Smooth muscle cell (in vitro differentiated cells): ENCODE results near the gene TMEM51. TPM values are rescaled to one million over a fixed set of nuclear protein-coding genes. Genes with fewer than 3 reads are reported as not detected.

Experiments used
- DNase-seq: peaks from one replicate; lab custom pipeline; 2025; ENCODE audit not compliant: unreplicated experiment; lab: John Stamatoyannopoulos, UW
- H2AFZ ChIP-seq: fragments of 200-600 bp; sonication (generic); 2 replicates; pipeline ENCODE4 v1.6.0; 2016; ENCODE audit warnings: antibody characterized with exemption, low read depth, mild to moderate bottlenecking
- H3F3A ChIP-seq: fragments of 200-600 bp; sonication (generic); 2 replicates; pipeline ENCODE4 v1.6.0; 2017; ENCODE audit warnings: antibody characterized with exemption, low read depth
- H3K27ac ChIP-seq: fragments of 200-600 bp; sonication (generic); 2 replicates; pipeline ENCODE4 v1.5.1; 2016; ENCODE audit warnings: low read depth, mild to moderate bottlenecking
- H3K27me3 ChIP-seq: fragments of 200-600 bp; sonication (generic); 2 replicates; pipeline ENCODE4 v1.6.1; 2016; ENCODE audit warnings: low read depth, mild to moderate bottlenecking
- H3K36me3 ChIP-seq: fragments of 200-600 bp; sonication (generic); 2 replicates; pipeline ENCODE4 v1.5.1; 2016; ENCODE audit warnings: low read depth
- H3K4me1 ChIP-seq: fragments of 200-600 bp; sonication (generic); 2 replicates; pipeline ENCODE4 v1.5.1; 2016; ENCODE audit warnings: low read depth
- H3K4me2 ChIP-seq: fragments of 200-600 bp; sonication (generic); 2 replicates; pipeline ENCODE4 v1.6.0; 2016; ENCODE audit warnings: mild to moderate bottlenecking
- H3K4me3 ChIP-seq: fragments of 200-600 bp; sonication (generic); 2 replicates; pipeline ENCODE4 v1.5.1; 2016; ENCODE audit warnings: mild to moderate bottlenecking
- H3K79me2 ChIP-seq: fragments of 200-600 bp; sonication (generic); 2 replicates; pipeline ENCODE4 v1.6.0; 2016; ENCODE audit warnings: low read depth, mild to moderate bottlenecking
- H3K9ac ChIP-seq: fragments of 200-600 bp; sonication (generic); 2 replicates; pipeline ENCODE4 v1.6.0; 2016; ENCODE audit warnings: low read depth
- H3K9me3 ChIP-seq: fragments of 200-600 bp; sonication (generic); replicated peaks from 2 replicates; pipeline ENCODE4 v1.5.1; 2016; ENCODE audit warnings: low read depth
- H4K20me1 ChIP-seq: fragments of 200-600 bp; sonication (generic); 2 replicates; pipeline ENCODE4 v1.6.0; 2016; ENCODE audit warnings: low read depth
- WGBS: methylation state at CpG from one replicate; pipeline ENCODE4 v1.1.7; 2016; ENCODE audit warnings: low lambda C conversion rate; 5-methylcytosine and 5-hydroxymethylcytosine counted together
- polyA plus RNA-seq: library from polyadenylated mRNA; unstranded; fragments of >200 nt; fragmentation: Nextera tagmentation; extraction: Ambion mirVana; gene quantifications from 2 replicates; pipeline ENCODE4 v1.2.1, GENCODE V29; 2016
- total RNA-seq: library from RNA; depleted of rRNA; stranded (reverse); fragments of >200 nt; gene quantifications from 2 replicates; pipeline ENCODE4 v1.2.3, GENCODE V29; 2014
- TF ChIP-seq, protein P1 (sequence below): fragments of 200-600 bp; sonication (generic); IDR thresholded peaks from 2 replicates; pipeline ENCODE4 v1.5.1; 2017; ENCODE audit warnings: borderline replicate concordance, mild to moderate bottlenecking, antibody characterized with exemption; ENCODE audit not compliant: insufficient read depth, poor library complexity, severe bottlenecking

Gene TMEM51
- total and polyA plus RNA-seq, 2 experiments from 2014 or later: 9.8 to 10.4 TPM

DNA sequence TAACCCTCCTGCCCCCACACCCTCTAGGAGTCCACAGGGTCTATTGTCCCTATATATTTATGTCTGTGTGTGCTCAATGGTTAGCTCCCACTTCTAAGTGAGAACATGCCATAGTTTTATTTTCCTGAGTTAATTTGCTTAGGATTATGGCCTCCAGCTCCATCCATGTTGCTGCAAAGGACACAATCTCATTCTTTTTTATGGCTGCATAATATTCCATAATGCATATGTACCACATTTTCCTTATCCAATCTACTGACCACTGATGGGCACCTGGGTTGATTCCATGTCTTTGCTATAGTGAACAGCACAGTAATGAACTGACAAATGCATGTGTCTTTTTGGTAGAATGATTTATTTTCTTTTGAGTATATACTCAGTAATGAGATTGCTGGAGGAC lies 80.1 kb downstream of the TMEM51 start:
- H3K36me3 ChIP-seq: no peaks in the 10 kb centered on the region
- H3K27me3 ChIP-seq: no peaks in the 10 kb centered on the region
- TF ChIP-seq, protein P1, sequence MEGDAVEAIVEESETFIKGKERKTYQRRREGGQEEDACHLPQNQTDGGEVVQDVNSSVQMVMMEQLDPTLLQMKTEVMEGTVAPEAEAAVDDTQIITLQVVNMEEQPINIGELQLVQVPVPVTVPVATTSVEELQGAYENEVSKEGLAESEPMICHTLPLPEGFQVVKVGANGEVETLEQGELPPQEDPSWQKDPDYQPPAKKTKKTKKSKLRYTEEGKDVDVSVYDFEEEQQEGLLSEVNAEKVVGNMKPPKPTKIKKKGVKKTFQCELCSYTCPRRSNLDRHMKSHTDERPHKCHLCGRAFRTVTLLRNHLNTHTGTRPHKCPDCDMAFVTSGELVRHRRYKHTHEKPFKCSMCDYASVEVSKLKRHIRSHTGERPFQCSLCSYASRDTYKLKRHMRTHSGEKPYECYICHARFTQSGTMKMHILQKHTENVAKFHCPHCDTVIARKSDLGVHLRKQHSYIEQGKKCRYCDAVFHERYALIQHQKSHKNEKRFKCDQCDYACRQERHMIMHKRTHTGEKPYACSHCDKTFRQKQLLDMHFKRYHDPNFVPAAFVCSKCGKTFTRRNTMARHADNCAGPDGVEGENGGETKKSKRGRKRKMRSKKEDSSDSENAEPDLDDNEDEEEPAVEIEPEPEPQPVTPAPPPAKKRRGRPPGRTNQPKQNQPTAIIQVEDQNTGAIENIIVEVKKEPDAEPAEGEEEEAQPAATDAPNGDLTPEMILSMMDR: no peak
- H2AFZ ChIP-seq: no peak overlapping the region
- no peak overlapping the region for H3K9ac ChIP-seq
- H3K27ac ChIP-seq: no peak overlapping the region
- H3K79me2 ChIP-seq: no peaks in the 10 kb centered on the region
- no peaks in the 10 kb centered on the region for H3F3A ChIP-seq
- no peaks in the 10 kb centered on the region for H3K4me1 ChIP-seq
- H4K20me1 ChIP-seq: no peaks in the 10 kb centered on the region
- H3K9me3 ChIP-seq: no peaks in the 10 kb centered on the region
- no peak overlapping the region for H3K4me2 ChIP-seq
- DNase-seq: no peak
- no peak overlapping the region for H3K4me3 ChIP-seq

DNA sequence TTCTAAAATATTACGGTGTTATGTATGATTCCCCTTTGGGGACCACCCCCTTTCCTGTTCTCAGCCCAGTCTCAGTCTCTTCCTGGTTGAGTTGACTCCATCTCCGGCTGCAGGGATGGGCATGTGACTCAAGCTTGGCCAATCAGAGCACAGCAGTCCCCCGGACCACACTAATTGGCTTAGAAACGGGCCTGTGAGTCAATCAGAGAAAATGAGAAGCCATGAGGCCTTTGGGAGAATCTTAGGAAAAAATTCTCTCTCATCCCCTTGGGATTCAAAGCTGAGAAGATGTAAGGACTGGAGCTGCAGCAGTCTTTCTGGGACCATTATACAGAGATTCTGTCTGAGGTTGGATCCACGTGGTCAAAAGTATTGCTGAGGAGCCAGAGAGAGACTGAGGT lies 82.8 kb downstream of the TMEM51 start:
- Histone ChIP-seq H3K4me1 (no peaks in the 10 kb centered on the region), H2AFZ (no peak overlapping the region), H3K36me3 (no peaks in the 10 kb centered on the region), H3K27me3 (no peaks in the 10 kb centered on the region), H3K9me3 (no peaks in the 10 kb centered on the region), H3K79me2 (no peaks in the 10 kb centered on the region), H3K4me3 (no peak overlapping the region), H3K9ac (no peak overlapping the region), H3F3A (no peaks in the 10 kb centered on the region), H4K20me1 (no peaks in the 10 kb centered on the region), H3K27ac (no peak overlapping the region), H3K4me2 (no peak overlapping the region)
- DNase-seq: no peak
- 82% methylated on average over 5 of the region's 5 CpGs for WGBS
- TF ChIP-seq, protein P1: no peak

- H3K79me2 ChIP-seq: no peaks in the 10 kb centered on the region
- no peak overlapping the region for H3K4me2 ChIP-seq
- TF ChIP-seq, protein P1: no peak
- H3K27ac ChIP-seq: no peak overlapping the region
- no peaks in the 10 kb centered on the region for H3K27me3 ChIP-seq
- WGBS: 80% methylated on average over 9 of the region's 9 CpGs
- DNase-seq: no peak
- no peak overlapping the region for H3K9ac ChIP-seq
- no peaks in the 10 kb centered on the region for H3K36me3 ChIP-seq
- no peaks in the 10 kb centered on the region for H3K4me1 ChIP-seq
- H3K4me3 ChIP-seq: no peak overlapping the region
- H2AFZ ChIP-seq: no peak overlapping the region
- H4K20me1 ChIP-seq: no peaks in the 10 kb centered on the region
- H3K9me3 ChIP-seq: no peaks in the 10 kb centered on the region
- no peaks in the 10 kb centered on the region for H3F3A ChIP-seq
Measured at GRCh38 chr1:15236746-15237145, 83.2 kb downstream of the TMEM51 start.

- no peak for DNase-seq
- WGBS: 88% methylated on average over 1 of the region's 1 CpG
- Histone ChIP-seq H3K9me3 (no peaks in the 10 kb centered on the region), H3K79me2 (no peaks in the 10 kb centered on the region), H3K36me3 (no peaks in the 10 kb centered on the region), H3K4me1 (no peaks in the 10 kb centered on the region), H3K27me3 (no peaks in the 10 kb centered on the region), H3F3A (peaks cover 4% of the 10 kb centered on the region), H3K4me2 (no peak overlapping the region), H3K9ac (no peak overlapping the region), H3K4me3 (no peak overlapping the region), H3K27ac (no peak overlapping the region), H4K20me1 (no peaks in the 10 kb centered on the region), H2AFZ (no peak overlapping the region)
- TF ChIP-seq, protein P1: no peak
Measured at GRCh38 chr1:15238789-15239188, 85.2 kb downstream of the TMEM51 start.
